ENCODE results near the gene RDH8. TPM values are rescaled to one million over a fixed set of nuclear protein-coding genes. Genes with fewer than 3 reads are reported as not detected.

The RDH8 gene
- total RNA-seq, 6 experiments from 2014 or later = not detected

DNA sequence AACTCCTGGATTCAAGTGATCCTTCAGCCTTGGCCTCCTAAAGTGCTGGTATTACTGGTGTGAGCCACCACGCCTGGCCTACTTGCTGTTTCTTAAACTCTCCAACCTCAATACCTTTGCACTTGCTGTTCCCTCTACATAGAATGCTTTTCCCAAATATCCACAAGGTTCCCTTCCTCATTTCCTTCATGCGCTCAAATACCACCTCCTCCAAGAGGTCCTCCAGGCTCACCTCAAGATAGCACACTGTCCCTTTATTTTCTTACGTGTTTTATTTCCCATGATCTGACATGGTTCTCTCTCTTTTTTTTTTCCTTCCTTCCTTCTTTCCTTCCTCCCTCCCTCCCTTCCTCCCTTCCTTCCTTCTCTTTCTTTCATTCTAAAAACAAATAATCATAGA, 13.5 kb downstream of the RDH8 start:
- TF ChIP-seq, protein P1, sequence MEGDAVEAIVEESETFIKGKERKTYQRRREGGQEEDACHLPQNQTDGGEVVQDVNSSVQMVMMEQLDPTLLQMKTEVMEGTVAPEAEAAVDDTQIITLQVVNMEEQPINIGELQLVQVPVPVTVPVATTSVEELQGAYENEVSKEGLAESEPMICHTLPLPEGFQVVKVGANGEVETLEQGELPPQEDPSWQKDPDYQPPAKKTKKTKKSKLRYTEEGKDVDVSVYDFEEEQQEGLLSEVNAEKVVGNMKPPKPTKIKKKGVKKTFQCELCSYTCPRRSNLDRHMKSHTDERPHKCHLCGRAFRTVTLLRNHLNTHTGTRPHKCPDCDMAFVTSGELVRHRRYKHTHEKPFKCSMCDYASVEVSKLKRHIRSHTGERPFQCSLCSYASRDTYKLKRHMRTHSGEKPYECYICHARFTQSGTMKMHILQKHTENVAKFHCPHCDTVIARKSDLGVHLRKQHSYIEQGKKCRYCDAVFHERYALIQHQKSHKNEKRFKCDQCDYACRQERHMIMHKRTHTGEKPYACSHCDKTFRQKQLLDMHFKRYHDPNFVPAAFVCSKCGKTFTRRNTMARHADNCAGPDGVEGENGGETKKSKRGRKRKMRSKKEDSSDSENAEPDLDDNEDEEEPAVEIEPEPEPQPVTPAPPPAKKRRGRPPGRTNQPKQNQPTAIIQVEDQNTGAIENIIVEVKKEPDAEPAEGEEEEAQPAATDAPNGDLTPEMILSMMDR (IDR thresholded peaks at IDR 0.05) = no peak
- Mint-ChIP-seq H3K9me3 (no peaks in the 10 kb centered on the region), H3K27ac (no peak overlapping the region), H3K4me3 (no peak overlapping the region), H3K4me1 (ENCODE audit: low read depth) (peaks cover 9% of the 10 kb centered on the region), H3K27me3 (ENCODE audit: insufficient read depth) (peaks cover 2% of the 10 kb centered on the region), H3K36me3 (ENCODE audit: low read depth) (no peaks in the 10 kb centered on the region)
- no peak for DNase-seq

DNA sequence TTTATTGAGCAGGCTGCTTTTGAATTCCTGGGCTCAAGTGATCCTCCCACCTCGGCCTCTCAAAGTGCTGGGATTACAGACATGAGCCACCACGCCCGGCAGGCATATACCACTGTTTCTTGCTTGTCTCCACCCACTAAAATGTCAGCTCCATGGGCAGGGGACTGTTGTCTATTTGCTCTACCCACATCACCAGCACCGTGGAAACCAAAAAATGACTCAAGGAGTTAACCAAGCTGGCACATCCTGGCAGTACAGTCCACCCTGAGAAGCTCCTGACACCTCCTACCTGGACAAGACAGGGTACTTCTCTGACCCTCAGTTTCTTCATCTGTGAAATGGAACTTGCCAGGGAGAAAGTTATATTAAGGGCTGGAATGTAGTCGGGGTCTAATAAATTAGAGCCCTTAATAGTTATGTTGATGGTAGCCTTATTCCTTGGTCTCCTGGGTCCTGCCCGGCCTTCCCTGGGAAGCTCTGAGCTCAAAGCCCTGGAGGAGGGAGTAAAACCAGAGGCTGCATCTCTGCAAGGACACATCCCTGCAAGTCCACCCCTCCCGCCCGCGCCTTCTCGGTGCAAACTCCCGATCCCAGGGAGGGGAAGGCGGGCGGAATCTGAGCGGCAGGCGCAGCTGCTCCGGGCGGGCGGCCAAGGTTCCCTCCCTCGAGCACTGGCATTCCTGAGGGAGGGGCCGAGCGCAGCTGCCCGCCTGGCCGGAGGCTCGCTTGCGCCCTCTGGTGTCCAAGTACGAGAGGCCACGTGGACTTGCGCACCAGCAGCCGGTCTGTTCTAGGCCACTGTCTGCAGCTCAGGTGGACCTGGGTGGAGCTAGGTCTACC, 14.1 kb downstream of the RDH8 start:
- Mint-ChIP-seq H3K27me3 (ENCODE audit: insufficient read depth) (peaks cover 6% of the 10 kb centered on the region), H3K4me1 (ENCODE audit: low read depth) (peaks cover 9% of the 10 kb centered on the region), H3K4me3 (no peak overlapping the region), H3K9me3 (no peaks in the 10 kb centered on the region), H3K36me3 (ENCODE audit: low read depth) (no peaks in the 10 kb centered on the region), H3K27ac (no peak overlapping the region)
- peak; percentile 88 for DNase-seq
- TF ChIP-seq, protein P1 (IDR thresholded peaks at IDR 0.05) = peak; percentile 99

DNA sequence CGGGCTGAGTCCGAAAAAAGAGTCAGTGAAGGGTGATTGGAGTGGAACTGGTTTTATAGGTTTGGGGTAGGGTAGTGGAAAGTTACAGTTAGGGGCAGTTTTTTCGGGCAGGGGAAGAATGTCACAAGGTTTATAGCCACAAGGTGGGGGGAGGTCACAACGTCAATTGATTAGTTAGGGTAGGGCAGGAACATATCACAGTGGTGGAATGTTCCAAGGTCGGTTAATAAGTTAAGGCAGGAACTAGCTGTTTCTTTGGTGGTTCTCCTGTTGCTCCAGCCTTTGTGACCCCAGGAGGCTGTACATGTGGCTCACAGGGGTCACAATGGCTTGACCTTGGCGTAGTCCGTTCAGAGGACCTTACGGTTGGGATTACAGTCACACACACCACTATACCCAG, 20.3 kb downstream of the RDH8 start:
- TF ChIP-seq, protein P1 (IDR thresholded peaks at IDR 0.05) = no peak
- H3K9me3 Mint-ChIP-seq = no peaks in the 10 kb centered on the region
- no peaks in the 10 kb centered on the region for H3K36me3 Mint-ChIP-seq (ENCODE audit: low read depth)
- peaks cover 41% of the 10 kb centered on the region for H3K27me3 Mint-ChIP-seq (ENCODE audit: insufficient read depth)
- no peak overlapping the region for H3K27ac Mint-ChIP-seq
- no peak for DNase-seq
- H3K4me1 Mint-ChIP-seq (ENCODE audit: low read depth) = no peaks in the 10 kb centered on the region
- H3K4me3 Mint-ChIP-seq = no peak overlapping the region

DNA sequence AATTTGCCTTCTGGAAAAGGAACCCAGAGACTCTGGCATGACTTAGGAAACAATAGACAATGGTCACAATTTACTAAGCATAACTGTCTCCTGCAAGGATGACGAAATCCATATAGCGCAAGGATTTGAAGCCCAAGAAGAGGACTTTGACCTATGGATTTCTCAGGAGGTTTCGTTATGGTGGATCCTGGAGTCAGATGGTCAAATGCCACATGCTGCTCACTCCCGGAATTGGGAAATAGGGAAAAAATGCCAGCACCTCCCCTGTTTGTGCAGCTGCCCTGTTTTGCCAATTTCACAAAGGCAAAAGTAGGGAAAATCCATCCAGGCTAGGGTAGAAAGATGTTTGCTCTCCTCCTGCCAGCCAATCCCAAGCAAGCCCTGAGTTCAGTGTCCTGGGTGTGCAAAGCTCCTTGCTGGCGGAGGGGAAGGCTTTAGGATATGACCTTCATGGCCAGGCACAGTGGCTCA, 23.4 kb downstream of the RDH8 start:
- H3K36me3 Mint-ChIP-seq (ENCODE audit: low read depth) = no peaks in the 10 kb centered on the region
- no peaks in the 10 kb centered on the region for H3K4me1 Mint-ChIP-seq (ENCODE audit: low read depth)
- H3K9me3 Mint-ChIP-seq = peaks cover 3% of the 10 kb centered on the region; the same call in 1 of the 2 replicates
- TF ChIP-seq, protein P1 (IDR thresholded peaks at IDR 0.05) = no peak
- DNase-seq = no peak
- no peak overlapping the region for H3K4me3 Mint-ChIP-seq
- H3K27ac Mint-ChIP-seq = no peak overlapping the region
- H3K27me3 Mint-ChIP-seq (ENCODE audit: insufficient read depth) = peaks cover 45% of the 10 kb centered on the region

DNA sequence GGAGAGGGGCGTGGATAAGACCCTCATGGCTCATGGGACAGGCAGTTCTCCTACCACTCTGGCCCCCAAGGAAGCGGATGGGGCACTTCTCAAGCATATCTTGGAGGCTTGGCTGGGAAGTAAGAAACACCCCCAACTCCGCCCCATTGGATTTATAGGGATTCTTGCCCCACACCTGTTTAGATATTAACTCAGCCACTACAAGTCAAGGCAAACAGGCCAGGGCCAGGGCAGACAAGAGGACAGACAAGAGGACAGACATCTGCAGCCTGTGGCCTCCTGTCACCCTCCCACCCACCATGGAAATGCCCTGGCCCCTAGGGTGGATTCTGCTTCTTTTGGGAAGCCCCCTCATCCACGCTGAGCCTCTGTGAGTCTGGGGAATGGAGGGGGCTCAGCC, 24.1 kb downstream of the RDH8 start:
- Mint-ChIP-seq H3K36me3 (ENCODE audit: low read depth) (no peaks in the 10 kb centered on the region; the same call in 1 of the 2 replicates), H3K9me3 (peaks cover 9% of the 10 kb centered on the region; the same call in 1 of the 2 replicates), H3K27ac (no peak overlapping the region), H3K4me1 (ENCODE audit: low read depth) (no peaks in the 10 kb centered on the region), H3K27me3 (ENCODE audit: insufficient read depth) (peaks cover 42% of the 10 kb centered on the region), H3K4me3 (no peak overlapping the region)
- TF ChIP-seq, protein P1 (IDR thresholded peaks at IDR 0.05) = no peak
- no peak for DNase-seq
